Measurements from ENCODE around the gene GJC3.
A peak's percentile ranks its signal among the peaks of the same experiment; 100 is the strongest.

Gene GJC3

DNA sequence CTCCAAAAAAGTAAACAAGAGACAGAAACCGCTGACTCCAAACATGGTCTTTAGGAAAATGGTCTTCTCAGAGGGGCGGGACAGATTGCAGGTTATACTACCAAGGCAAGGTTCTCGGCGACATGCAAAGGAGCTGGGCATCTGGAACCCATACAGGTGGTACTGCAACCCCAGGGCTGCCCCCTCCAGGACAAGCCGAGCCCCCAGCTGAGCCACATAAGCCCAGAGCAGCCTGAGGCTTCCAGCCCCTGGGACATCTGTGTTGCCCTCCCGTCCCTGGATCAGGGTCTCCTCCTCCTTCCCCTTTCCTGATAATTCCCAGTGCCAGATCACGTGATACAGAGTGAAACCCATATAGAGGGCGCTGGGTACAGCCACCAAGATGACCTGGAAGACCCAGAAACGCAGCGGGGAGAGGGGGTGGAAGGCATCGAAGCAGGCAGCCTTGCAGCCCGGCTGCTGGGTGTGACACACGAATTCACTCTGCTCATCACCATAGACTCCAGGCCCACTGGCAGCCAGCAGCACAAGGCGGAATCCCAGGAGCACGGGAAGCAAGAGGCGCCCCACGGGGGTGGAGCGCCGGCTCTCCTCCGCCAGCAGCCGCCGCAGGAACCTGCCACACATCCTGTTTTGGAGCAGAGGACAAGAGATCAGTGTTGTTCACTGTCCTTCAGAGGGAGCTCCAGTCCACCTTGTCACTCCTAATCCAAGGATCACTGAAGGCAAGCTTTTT, at the start of gene GJC3:
TSS of gene GJC3 (minus strand) at position 627 of the 736 bp plus-strand sequence. CDS start at position 627, 0 bp downstream.
- ATAC-seq, result peak; percentile 97
- TF ChIP-seq SNAI2 (CRISPR knock-in tag; IDR thresholded peaks at IDR 0.05) (no peak), ZNF70 (CRISPR knock-in tag; IDR thresholded peaks at IDR 0.05) (no peak), CSRNP3 (CRISPR knock-in tag; IDR thresholded peaks at IDR 0.05) (no peak), GLIS3 (CRISPR knock-in tag; IDR thresholded peaks at IDR 0.05) (no peak), OSR1 (CRISPR knock-in tag; IDR thresholded peaks at IDR 0.05) (no peak), ARNTL (CRISPR knock-in tag; IDR thresholded peaks at IDR 0.05; ENCODE audit: borderline replicate concordance, low read depth) (no peak), PPARA (CRISPR knock-in tag; IDR thresholded peaks at IDR 0.05; ENCODE audit: borderline replicate concordance) (no peak), PATZ1 (CRISPR knock-in tag; IDR thresholded peaks at IDR 0.05; ENCODE audit: borderline replicate concordance) (no peak), ZNF8 (CRISPR knock-in tag; IDR thresholded peaks at IDR 0.05) (no peak), ZFP30 (CRISPR knock-in tag; IDR thresholded peaks at IDR 0.05) (no peak), ESRRG (CRISPR knock-in tag; IDR thresholded peaks at IDR 0.05) (no peak), BACH2 (CRISPR knock-in tag; IDR thresholded peaks at IDR 0.05; ENCODE audit: borderline replicate concordance) (no peak)
- TF ChIP-seq, protein P1, sequence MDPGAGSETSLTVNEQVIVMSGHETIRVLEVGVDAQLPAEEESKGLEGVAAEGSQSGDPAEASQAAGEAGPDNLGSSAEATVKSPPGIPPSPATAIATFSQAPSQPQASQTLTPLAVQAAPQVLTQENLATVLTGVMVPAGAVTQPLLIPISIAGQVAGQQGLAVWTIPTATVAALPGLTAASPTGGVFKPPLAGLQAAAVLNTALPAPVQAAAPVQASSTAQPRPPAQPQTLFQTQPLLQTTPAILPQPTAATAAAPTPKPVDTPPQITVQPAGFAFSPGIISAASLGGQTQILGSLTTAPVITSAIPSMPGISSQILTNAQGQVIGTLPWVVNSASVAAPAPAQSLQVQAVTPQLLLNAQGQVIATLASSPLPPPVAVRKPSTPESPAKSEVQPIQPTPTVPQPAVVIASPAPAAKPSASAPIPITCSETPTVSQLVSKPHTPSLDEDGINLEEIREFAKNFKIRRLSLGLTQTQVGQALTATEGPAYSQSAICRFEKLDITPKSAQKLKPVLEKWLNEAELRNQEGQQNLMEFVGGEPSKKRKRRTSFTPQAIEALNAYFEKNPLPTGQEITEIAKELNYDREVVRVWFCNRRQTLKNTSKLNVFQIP (CRISPR knock-in tag; IDR thresholded peaks at IDR 0.05; ENCODE audit: borderline replicate concordance, low read depth), result no peak
- TF ChIP-seq, protein P2, sequence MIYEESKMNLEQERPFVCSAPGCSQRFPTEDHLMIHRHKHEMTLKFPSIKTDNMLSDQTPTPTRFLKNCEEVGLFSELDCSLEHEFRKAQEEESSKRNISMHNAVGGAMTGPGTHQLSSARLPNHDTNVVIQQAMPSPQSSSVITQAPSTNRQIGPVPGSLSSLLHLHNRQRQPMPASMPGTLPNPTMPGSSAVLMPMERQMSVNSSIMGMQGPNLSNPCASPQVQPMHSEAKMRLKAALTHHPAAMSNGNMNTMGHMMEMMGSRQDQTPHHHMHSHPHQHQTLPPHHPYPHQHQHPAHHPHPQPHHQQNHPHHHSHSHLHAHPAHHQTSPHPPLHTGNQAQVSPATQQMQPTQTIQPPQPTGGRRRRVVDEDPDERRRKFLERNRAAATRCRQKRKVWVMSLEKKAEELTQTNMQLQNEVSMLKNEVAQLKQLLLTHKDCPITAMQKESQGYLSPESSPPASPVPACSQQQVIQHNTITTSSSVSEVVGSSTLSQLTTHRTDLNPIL (CRISPR knock-in tag; IDR thresholded peaks at IDR 0.05; ENCODE audit: low read depth), result no peak

DNA sequence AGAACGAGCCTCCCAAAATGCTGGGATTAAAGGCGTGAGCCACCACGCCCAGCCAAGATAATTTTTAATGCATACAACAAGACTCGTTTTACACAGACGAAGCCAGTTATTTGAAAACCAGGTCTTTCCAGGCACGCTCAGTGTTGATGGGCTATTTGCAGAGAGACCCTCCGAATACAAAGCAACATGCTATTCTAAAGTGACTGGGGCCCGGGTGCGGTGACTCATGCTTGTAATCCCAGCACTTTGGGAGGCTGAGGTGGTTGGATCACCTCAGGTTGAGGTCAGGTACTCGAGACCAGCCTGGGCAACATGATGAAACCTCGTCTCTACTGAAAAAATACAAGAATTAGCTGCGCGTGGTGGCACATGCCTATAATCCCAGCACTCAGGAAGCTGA, 47.2 kb upstream of the GJC3 start:
- TF ChIP-seq SNAI2 (CRISPR knock-in tag; IDR thresholded peaks at IDR 0.05), result no peak
- no peak for TF ChIP-seq CSRNP3 (CRISPR knock-in tag; IDR thresholded peaks at IDR 0.05)
- TF ChIP-seq CSDC2 (CRISPR knock-in tag; IDR thresholded peaks at IDR 0.05), result no peak
- TF ChIP-seq OSR1 (CRISPR knock-in tag; IDR thresholded peaks at IDR 0.05), result no peak
- TF ChIP-seq ZFP3 (CRISPR knock-in tag; IDR thresholded peaks at IDR 0.05), result no peak
- TF ChIP-seq BACH2 (CRISPR knock-in tag; IDR thresholded peaks at IDR 0.05; ENCODE audit: borderline replicate concordance), result no peak
- TF ChIP-seq ESRRG (CRISPR knock-in tag; IDR thresholded peaks at IDR 0.05), result no peak
- TF ChIP-seq ISL1 (CRISPR knock-in tag; IDR thresholded peaks at IDR 0.05), result no peak
- TF ChIP-seq ZFP30 (CRISPR knock-in tag; IDR thresholded peaks at IDR 0.05), result no peak
- TF ChIP-seq TCF4 (CRISPR knock-in tag; IDR thresholded peaks at IDR 0.05; ENCODE audit: borderline replicate concordance), result no peak
- TF ChIP-seq ZNF70 (CRISPR knock-in tag; IDR thresholded peaks at IDR 0.05), result no peak
- no peak for TF ChIP-seq ZNF8 (CRISPR knock-in tag; IDR thresholded peaks at IDR 0.05)
- ATAC-seq, result no peak

- peak; percentile 11; the same call in 2 of the 3 replicates for ATAC-seq
- TF ChIP-seq ZNF70 (CRISPR knock-in tag; IDR thresholded peaks at IDR 0.05) (no peak), ESRRG (CRISPR knock-in tag; IDR thresholded peaks at IDR 0.05) (no peak), CSRNP3 (CRISPR knock-in tag; IDR thresholded peaks at IDR 0.05) (no peak), TCF4 (CRISPR knock-in tag; IDR thresholded peaks at IDR 0.05; ENCODE audit: borderline replicate concordance) (no peak), PATZ1 (CRISPR knock-in tag; IDR thresholded peaks at IDR 0.05; ENCODE audit: borderline replicate concordance) (no peak), ZFP3 (CRISPR knock-in tag; IDR thresholded peaks at IDR 0.05) (no peak), SNAI2 (CRISPR knock-in tag; IDR thresholded peaks at IDR 0.05) (no peak), ARNTL (CRISPR knock-in tag; IDR thresholded peaks at IDR 0.05; ENCODE audit: borderline replicate concordance, low read depth) (no peak), OSR1 (CRISPR knock-in tag; IDR thresholded peaks at IDR 0.05) (no peak), ZC3H10 (CRISPR knock-in tag; IDR thresholded peaks at IDR 0.05) (no peak), RARB (CRISPR knock-in tag; IDR thresholded peaks at IDR 0.05) (no peak), CSDC2 (CRISPR knock-in tag; IDR thresholded peaks at IDR 0.05) (no peak), ZNF565 (CRISPR knock-in tag; conservative IDR thresholded peaks at IDR 0.05; ENCODE audit: low read depth) (no peak)
- TF ChIP-seq, protein P1 (CRISPR knock-in tag; IDR thresholded peaks at IDR 0.05; ENCODE audit: borderline replicate concordance, low read depth), result no peak
Observed at GRCh38 chr7:99975782-99976521, 46.5 kb upstream of the GJC3 start, which contains the start of gene AZGP1. Gene AZGP1 (minus strand): TSS chr7:99976031. CDS start chr7:99976020, 11 bp downstream.

Data from SK-N-SH treated with all-trans-retinoic acid at 6 μM for 48 hours (cell line).